HCT116 (cell line): ENCODE data around the gene LGR6. TPM values are rescaled to one million over a fixed set of nuclear protein-coding genes. Genes with fewer than 3 reads are reported as not detected.

Experiments used
- ATAC-seq: fragments of 200-7000 bp; cut with Tn5 transposase; 2 replicates; pipeline ENCODE4 v1.9.1; 2020; ENCODE audit warnings: mild to moderate bottlenecking, moderate library complexity
- BruUV-seq: library from RNA; stranded (reverse); fragments of 400-500 nt; replicated peaks from 2 replicates; lab custom pipeline; 2021; lab: Mats Ljungman, UMichigan
- CTCF ChIA-PET: fragments of 300-600 bp; sonication (Branson Sonifier 250); formaldehyde crosslinking; loops from one replicate; lab custom pipeline; 2021; ENCODE audit warnings: antibody characterized with exemption; lab: Charles Lee
- POLR2A ChIA-PET: fragments of 300-600, 350-600 bp; sonication (Branson Sonifier 250); formaldehyde crosslinking; loops from one replicate; lab custom pipeline; 2021; ENCODE audit warnings: antibody characterized with exemption; lab: Charles Lee
- RAD21 ChIA-PET, 2 experiments: fragments of 300-600 bp; sonication (Branson Sonifier 250); formaldehyde crosslinking; loops; one replicate each; lab custom pipeline; 2023; ENCODE audit warnings: low total read pairs in 2 of 2; ENCODE audit not compliant: uncharacterized antibody in 2 of 2, unreplicated experiment in 2 of 2, low non-redundant PET in 1 of 2; lab: Charles Lee
- DNase-seq: peaks from one replicate; pipeline ENCODE4 v3.0.0-alpha.2; 2010; ENCODE audit warnings: low read depth, low spot score
- H2AFZ ChIP-seq: fragments of 200-600 bp; shearing (Covaris generic), sonication (generic); 2 replicates; pipeline ENCODE4 v1.6.1; 2017; ENCODE audit warnings: low read depth, mixed run types, mixed read lengths, antibody characterized with exemption, low read length; ENCODE audit not compliant: poor library complexity, severe bottlenecking
- H3K27ac ChIP-seq: 2 replicates; pipeline ENCODE4 v1.5.1; 2012; ENCODE audit warnings: low read depth, low read length
- H3K27me3 ChIP-seq: fragments of 200-600 bp; sonication (generic); 2 replicates; pipeline ENCODE4 v1.6.1; 2016; ENCODE audit warnings: mixed run types, low read length, mixed read lengths; ENCODE audit not compliant: insufficient read depth
- H3K36me3 ChIP-seq, 2 experiments: fragments of 200-500 bp in 1 of 2; fragments of 200-600 bp in 1 of 2; sonication (Bioruptor generic) in 1 of 2; sonication (generic) in 1 of 2; 2 replicates each; pipeline versions ENCODE4 v1.5.1 to v1.6.1; 2014 to 2016; ENCODE audit warnings: low read length in 2 of 2, inconsistent platforms in 1 of 2, mixed read lengths in 1 of 2, mixed run types in 1 of 2; ENCODE audit not compliant: insufficient read depth in 2 of 2, control insufficient read depth in 1 of 2
- H3K4me1 ChIP-seq, 2 experiments: fragments of 200-600 bp in 1 of 2; sonication (generic) in 1 of 2; 2 replicates each; pipeline versions ENCODE4 v1.5.1 to v1.6.1; 2012 to 2017; ENCODE audit warnings: low read length in 2 of 2, inconsistent platforms in 1 of 2, mild to moderate bottlenecking in 1 of 2, mixed read lengths in 1 of 2, mixed run types in 1 of 2, moderate library complexity in 1 of 2; ENCODE audit not compliant: insufficient read depth in 2 of 2, control insufficient read depth in 1 of 2
- H3K4me2 ChIP-seq: fragments of 200-600 bp; sonication (generic); 2 replicates; pipeline ENCODE4 v1.6.1; 2017; ENCODE audit warnings: mixed run types, low read length, mixed read lengths
- H3K4me3 ChIP-seq, 2 experiments: fragments of 200-600 bp in 1 of 2; sonication (generic) in 1 of 2; replicated peaks in 1 of 2; 2 replicates each; pipeline ENCODE4 v1.5.1; 2011 to 2016; ENCODE audit warnings: low read length in 2 of 2, control low read depth in 1 of 2, low read depth in 1 of 2, mild to moderate bottlenecking in 1 of 2, mixed read lengths in 1 of 2, mixed run types in 1 of 2
- H3K79me2 ChIP-seq: fragments of 200-600 bp; sonication (generic); 2 replicates; pipeline ENCODE4 v1.6.1; 2017; ENCODE audit warnings: mild to moderate bottlenecking, mixed run types, low read length, moderate library complexity, mixed read lengths; ENCODE audit not compliant: insufficient read depth
- H3K9ac ChIP-seq: fragments of 200-600 bp; sonication (generic); 2 replicates; pipeline ENCODE4 v1.6.1; 2016; ENCODE audit warnings: low read length, mixed read lengths
- H3K9me2 ChIP-seq: fragments of 200-600 bp; sonication (generic), shearing (Covaris generic); 2 replicates; pipeline ENCODE4 v1.6.1; 2017; ENCODE audit warnings: mixed run types, mild to moderate bottlenecking, moderate library complexity; ENCODE audit not compliant: insufficient read depth
- H3K9me3 ChIP-seq, 2 experiments: fragments of 200-500 bp in 1 of 2; fragments of 200-600 bp in 1 of 2; sonication (Bioruptor generic) in 1 of 2; sonication (generic) in 1 of 2; 2 replicates each; pipeline ENCODE4 v1.6.1; 2014 to 2017; ENCODE audit warnings: low read length in 2 of 2, mixed read lengths in 2 of 2, inconsistent platforms in 1 of 2, low read depth in 1 of 2, mild to moderate bottlenecking in 1 of 2, mixed run types in 1 of 2, moderate library complexity in 1 of 2; ENCODE audit not compliant: control insufficient read depth in 1 of 2, insufficient read depth in 1 of 2
- H4K20me1 ChIP-seq: fragments of 200-600 bp; sonication (generic), shearing (Covaris generic); 2 replicates; pipeline ENCODE4 v1.6.1; 2017; ENCODE audit warnings: mixed run types, mild to moderate bottlenecking, moderate library complexity; ENCODE audit not compliant: insufficient read depth
- ATF3 ChIP-seq: IDR thresholded peaks from 2 replicates; pipeline ENCODE4 v1.6.1; 2012
- CBX3 ChIP-seq: IDR thresholded peaks from 2 replicates; pipeline ENCODE4 v1.6.1; 2012; ENCODE audit warnings: low read depth
- CTCF ChIP-seq, 3 experiments: fragments of 200-600 bp in 1 of 3; sonication (generic) in 1 of 3; IDR thresholded peaks in 2 of 3; conservative IDR thresholded peaks in 1 of 3; 2 replicates each; pipeline ENCODE4 v1.5.1; 2012 to 2017; ENCODE audit warnings: low read depth in 2 of 3, low read length in 2 of 3, antibody characterized with exemption in 1 of 3, borderline replicate concordance in 1 of 3, control low read depth in 1 of 3, mild to moderate bottlenecking in 1 of 3, mixed read lengths in 1 of 3, mixed run types in 1 of 3, moderate library complexity in 1 of 3; ENCODE audit not compliant: insufficient read depth in 1 of 3
- EGR1 ChIP-seq: IDR thresholded peaks from 2 replicates; pipeline ENCODE4 v1.6.1; 2012; ENCODE audit warnings: low read depth
- ELF1 ChIP-seq: IDR thresholded peaks from 2 replicates; pipeline ENCODE4 v1.6.1; 2012; ENCODE audit warnings: low read depth, borderline replicate concordance
- EZH2 ChIP-seq: fragments of 200-600 bp; sonication (generic); IDR thresholded peaks from 2 replicates; pipeline ENCODE4 v1.6.1; 2017; ENCODE audit warnings: antibody characterized with exemption, mixed run types
- FOSL1 ChIP-seq: IDR thresholded peaks from 2 replicates; pipeline ENCODE4 v1.6.1; 2012; ENCODE audit warnings: low read depth
- JUND ChIP-seq: IDR thresholded peaks from 2 replicates; pipeline ENCODE4 v1.6.1; 2012
- MAX ChIP-seq: IDR thresholded peaks from 2 replicates; pipeline ENCODE4 v1.6.1; 2012
- POLR2AphosphoS5 ChIP-seq: IDR thresholded peaks from 2 replicates; pipeline ENCODE4 v1.6.1; 2011; ENCODE audit warnings: mild to moderate bottlenecking, low read depth, low read length, moderate library complexity
- RAD21 ChIP-seq: IDR thresholded peaks from 2 replicates; pipeline ENCODE4 v1.6.1; 2012; ENCODE audit warnings: low read depth, mild to moderate bottlenecking
- SP1 ChIP-seq: IDR thresholded peaks from 2 replicates; pipeline ENCODE4 v1.6.1; 2012; ENCODE audit warnings: low read depth
- SRF ChIP-seq: IDR thresholded peaks from 2 replicates; pipeline ENCODE4 v1.6.1; 2012; ENCODE audit warnings: low read depth
- TCF7L2 ChIP-seq: IDR thresholded peaks from 2 replicates; pipeline ENCODE4 v1.7.0; 2011; ENCODE audit warnings: borderline replicate concordance, inconsistent platforms; ENCODE audit not compliant: insufficient read depth, insufficient read length; ENCODE audit errors: extremely low read depth
- intact Hi-C: fragments of 100-400 bp; cut with micrococcal nuclease; formaldehyde crosslinking; loops from 2 replicates; pipeline ENCODE4 v1.10.0; 2022
- total RNA-seq: library from RNA; stranded (reverse); gene quantifications from one replicate; pipeline ENCODE4 v1.2.1, GENCODE V29; 2021; ENCODE audit not compliant: unreplicated experiment

Gene LGR6
- total RNA-seq, 1 experiment from 2014 or later: 0.20 TPM

GRCh38 chr1:202304375-202304774, 110.8 kb downstream of the LGR6 start:
- no peak for ATAC-seq
- H3K9ac ChIP-seq: no peak overlapping the region
- RAD21 ChIA-PET: no interaction called here
- no peak overlapping the region for H2AFZ ChIP-seq
- POLR2A ChIA-PET: no interaction called here
- H3K79me2 ChIP-seq: no peaks in the 10 kb centered on the region
- H3K27ac ChIP-seq: no peak overlapping the region
- no peaks in the 10 kb centered on the region for H3K9me3 ChIP-seq
- TF ChIP-seq EGR1 (no peak), SP1 (no peak), FOSL1 (no peak), SRF (no peak), EZH2 (no peak), CBX3 (no peak), JUND (no peak)
- TF ChIP-seq, all 23 proteins: peak for 0
- DNase-seq: no peak
- intact Hi-C loops: no loop called here
- no peak overlapping the region for H3K4me3 ChIP-seq
- H4K20me1 ChIP-seq: no peaks in the 10 kb centered on the region
- no peaks in the 10 kb centered on the region for H3K4me1 ChIP-seq
- CTCF ChIA-PET: interaction anchor here (1.0 kb wide), 2 partner anchors 9 to 12 kb away, joined by 4 read pairs; no protein-coding TSS in a partner anchor
- no peaks in the 10 kb centered on the region for H3K9me2 ChIP-seq
- H3K4me2 ChIP-seq: no peak overlapping the region
- no peaks in the 10 kb centered on the region for H3K36me3 ChIP-seq
- no TSS peak for BruUV-seq
- peaks cover 2% of the 10 kb centered on the region; the same call in 1 of the 2 replicates for H3K27me3 ChIP-seq

GRCh38 chr1:202305168-202305567, 111.6 kb downstream of the LGR6 start:
- ChIA-PET CTCF (interaction anchor here (0.6 to 1.0 kb wide), 2 partner anchors 9 to 34 kb away, joined by 4 to 7 read pairs; no protein-coding TSS in a partner anchor), RAD21 (no interaction called here), POLR2A (no interaction called here)
- no TSS peak for BruUV-seq
- TF ChIP-seq CBX3: no peak
- no peak for TF ChIP-seq TCF7L2
- TF ChIP-seq FOSL1: no peak
- no peak for TF ChIP-seq SRF
- no peak for TF ChIP-seq POLR2AphosphoS5
- no peak for TF ChIP-seq RAD21
- TF ChIP-seq ATF3: no peak
- TF ChIP-seq CTCF (IDR thresholded peaks at IDR 0.05 in 2 of 3, conservative IDR thresholded peaks at IDR 0.05 in 1 of 3; ENCODE audit: borderline replicate concordance in 1 of 3, insufficient read depth in 1 of 3, low read depth in 2 of 3, low read length in 2 of 3): no peak
- TF ChIP-seq MAX: no peak
- TF ChIP-seq ELF1: no peak
- DNase-seq (no peak), ATAC-seq (no peak)
- H3K4me1 ChIP-seq: no peaks in the 10 kb centered on the region
- no peaks in the 10 kb centered on the region for H3K36me3 ChIP-seq
- H3K9me3 ChIP-seq: no peaks in the 10 kb centered on the region
- intact Hi-C loops: no loop called here
- no peaks in the 10 kb centered on the region for H4K20me1 ChIP-seq
- H3K27me3 ChIP-seq: peaks cover 2% of the 10 kb centered on the region; the same call in 1 of the 2 replicates
- no peaks in the 10 kb centered on the region for H3K9me2 ChIP-seq
- H3K27ac ChIP-seq: no peak overlapping the region
- H3K9ac ChIP-seq: no peak overlapping the region
- no peak overlapping the region for H3K4me3 ChIP-seq
- no peak overlapping the region for H2AFZ ChIP-seq
- H3K4me2 ChIP-seq: no peak overlapping the region
- H3K79me2 ChIP-seq: no peaks in the 10 kb centered on the region
